SW 1271 (cell line): Measurements from ENCODE around the gene ESPNL.
"Not testable (repeated sequence)": the region's sequence is repeated elsewhere in the genome, so short reads cannot be mapped to it uniquely, and the experiment has no call there.

Source experiments
- DNase-seq, 2 experiments: peaks; one replicate each; lab custom pipeline; 2025; lab: John Stamatoyannopoulos, UW

ESPNL gene

DNA sequence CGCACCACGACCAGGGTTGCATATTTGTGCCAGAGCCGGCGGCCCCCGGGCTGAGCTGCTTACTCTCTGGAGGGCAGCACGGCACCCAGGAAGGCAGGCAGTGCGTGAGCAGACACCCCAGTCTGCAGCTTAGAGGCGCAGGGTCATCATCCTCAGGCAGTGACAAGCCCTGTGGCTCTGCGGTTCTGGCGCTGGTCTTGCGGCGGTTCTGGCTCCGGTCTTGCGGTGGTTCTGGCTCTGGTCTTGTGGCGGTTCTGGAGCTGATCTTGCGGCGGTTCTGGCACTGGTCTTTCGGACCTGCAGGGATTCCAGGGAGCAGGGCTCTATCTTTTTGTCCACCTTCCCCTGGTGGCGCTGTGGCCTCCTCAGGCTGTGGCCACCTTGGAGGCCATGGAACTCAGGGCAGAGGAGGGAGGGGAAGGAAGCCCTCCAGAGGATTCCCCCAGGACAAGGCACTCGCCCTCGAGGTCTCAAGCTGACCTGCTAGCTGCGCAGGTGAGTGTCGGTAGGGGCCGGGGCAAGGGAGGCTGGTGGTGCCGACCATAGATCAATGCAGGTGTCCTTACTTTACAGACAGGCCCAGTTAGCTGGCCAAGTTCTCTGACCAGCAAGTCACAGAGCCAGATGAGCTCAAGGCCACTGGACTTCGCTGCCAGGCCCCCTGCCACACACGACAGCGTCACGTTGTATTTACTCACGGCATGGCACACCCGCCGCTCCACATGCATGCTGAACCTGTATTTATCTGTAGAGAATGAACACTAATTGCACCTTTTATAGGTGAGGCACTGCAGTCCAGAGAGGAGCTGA, 14.9 kb downstream of the ESPNL start:
- DNase-seq, result no peak

DNA sequence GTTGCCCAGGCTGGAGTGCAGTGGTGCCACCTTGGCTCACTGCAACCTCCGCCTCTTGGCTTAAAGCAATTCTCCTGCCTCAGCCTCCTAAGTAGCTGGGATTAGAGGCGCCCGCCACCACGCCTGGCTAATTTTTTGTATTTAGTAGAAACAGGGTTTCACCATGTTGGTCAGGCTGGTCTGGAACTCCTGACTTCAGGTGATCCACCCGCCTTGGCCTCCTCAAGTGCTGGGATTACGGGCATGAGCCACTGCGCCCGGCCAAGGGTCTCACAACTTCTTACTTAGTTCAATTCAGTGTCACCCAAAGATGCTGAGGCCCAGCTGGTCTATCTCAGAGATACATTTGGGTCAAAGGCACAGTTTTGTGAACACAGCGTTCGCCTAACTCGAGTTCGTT, 15.6 kb downstream of the ESPNL start:
- not testable (repeated sequence) for DNase-seq

- no peak for DNase-seq
These were observed 16.4 kb downstream of the ESPNL start for GRCh38 chr2:238116298-238117198.

DNA sequence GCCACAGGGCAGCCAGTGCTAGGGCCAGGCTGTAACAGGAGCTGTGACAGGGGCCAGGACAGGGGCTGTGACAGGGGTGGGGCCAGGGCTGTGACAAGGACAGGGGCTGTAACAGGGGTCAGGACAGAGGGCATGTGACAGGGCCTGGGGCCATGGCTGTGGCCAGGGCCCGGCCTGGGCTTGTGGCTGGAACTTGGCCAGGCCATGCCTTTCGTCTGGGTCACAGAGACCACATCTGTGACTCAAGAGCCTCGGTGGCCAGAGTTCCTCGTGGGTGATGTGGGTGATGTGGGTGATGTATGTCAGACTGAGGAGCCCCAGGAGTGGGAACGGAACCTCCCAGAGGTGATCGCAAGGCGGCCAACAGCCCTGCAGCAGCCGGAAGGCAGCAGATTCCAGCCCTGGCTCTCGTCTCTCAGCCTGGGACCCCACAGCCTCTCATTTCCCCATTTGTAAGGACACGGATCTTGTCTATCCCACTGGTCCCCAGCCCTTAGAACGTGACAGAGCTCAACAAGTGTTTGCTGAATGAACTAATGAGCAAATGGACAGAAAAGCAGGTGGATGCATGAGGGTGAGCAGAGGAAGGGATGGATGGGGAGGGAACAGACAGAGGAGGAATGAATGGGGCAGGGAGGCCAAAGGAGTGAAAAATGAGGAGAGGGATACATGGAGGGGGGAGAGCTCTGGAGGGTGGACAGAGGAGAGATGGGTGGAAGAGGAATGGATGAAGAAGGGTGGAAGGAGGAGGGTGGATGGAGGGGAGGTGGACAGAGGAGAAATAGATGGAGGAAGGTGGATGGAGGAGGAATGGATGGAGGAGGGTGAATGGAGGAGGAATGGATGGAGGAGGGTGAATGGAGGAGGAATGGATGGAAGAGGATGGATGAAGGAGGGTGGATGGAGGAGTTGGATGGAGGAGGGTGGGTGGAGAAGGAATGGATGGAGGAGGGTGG, 17.3 kb downstream of the ESPNL start:
- no peak for DNase-seq

DNA sequence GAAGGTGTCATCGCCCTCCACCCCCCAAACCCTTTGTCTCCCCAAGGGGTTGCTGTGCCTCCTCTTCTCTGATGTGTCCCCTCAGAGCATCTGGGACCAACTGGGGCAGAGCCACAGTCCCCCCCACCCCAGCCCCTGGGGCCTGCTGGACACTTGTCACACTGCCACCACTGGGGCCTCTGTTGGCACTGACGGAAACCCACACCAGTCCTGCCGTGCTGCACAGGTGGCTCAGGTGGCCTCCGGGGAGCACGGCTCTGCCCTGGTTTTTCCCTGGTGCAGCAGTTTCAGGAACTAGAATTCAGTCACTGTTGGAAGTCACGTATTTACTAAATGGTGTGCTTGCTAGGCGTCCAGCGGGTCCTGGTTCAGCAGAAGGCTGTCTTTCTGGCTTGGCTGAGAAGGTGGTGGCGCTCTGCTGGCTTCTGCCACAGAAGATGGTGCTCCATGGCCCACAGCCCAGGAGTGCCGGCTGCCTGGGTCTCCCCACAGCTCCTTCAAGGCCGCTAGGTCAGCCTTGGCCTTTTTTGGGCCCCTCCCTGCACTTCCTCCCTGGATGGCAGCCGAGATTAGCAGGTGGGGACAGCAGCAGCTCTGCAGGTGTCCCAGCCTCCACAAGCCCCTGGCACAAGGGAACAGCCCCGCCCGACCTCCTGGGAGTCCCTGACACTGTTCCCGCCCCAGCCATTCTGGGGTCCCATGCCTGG, 19.8 kb downstream of the ESPNL start:
- no peak for DNase-seq

GRCh38 chr2:238120463-238121298, 20.5 kb downstream of the ESPNL start:
- DNase-seq, result no peak

DNA sequence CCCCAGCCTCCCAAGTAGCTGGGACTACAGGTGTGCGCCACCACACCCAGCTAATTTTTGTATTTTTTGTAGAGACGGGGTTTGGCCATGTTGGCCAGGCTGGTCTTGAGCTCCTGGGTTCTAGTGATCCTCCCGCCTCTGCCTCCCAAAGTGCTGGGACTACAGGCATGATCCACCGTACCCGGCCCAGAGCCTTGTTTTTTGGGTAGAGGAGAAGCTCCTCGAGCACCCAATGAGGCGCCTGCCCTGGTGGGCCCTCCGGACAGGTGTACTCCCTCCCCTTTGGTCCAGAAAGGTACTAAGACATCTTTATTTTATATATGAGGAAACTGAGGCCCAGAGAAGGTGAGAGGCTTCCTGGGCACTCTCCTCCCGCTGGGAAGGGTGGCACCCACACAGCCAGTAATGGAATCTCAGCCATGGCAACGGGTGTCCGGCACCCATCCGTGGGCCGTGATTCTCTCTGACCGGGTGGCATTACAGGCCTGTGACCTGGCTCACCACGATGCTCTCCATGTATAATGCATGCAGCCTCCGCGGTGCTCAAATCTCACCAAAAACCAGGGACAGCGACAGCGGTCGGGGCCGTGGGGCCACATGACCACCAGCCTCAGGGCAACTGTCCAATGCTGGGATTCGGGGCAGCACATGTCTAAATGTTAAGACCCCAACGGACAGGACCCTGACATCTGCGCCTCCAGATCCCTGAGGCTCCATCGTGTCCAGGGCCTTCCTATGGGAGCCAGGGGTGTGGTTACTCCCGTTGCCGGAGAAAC, 21.6 kb downstream of the ESPNL start:
- no peak for DNase-seq

GRCh38 chr2:238122287-238123217, 22.4 kb downstream of the ESPNL start:
- no peak for DNase-seq

- no peak for DNase-seq
These were observed 23.3 kb downstream of the ESPNL start for GRCh38 chr2:238123218-238123971.

DNA sequence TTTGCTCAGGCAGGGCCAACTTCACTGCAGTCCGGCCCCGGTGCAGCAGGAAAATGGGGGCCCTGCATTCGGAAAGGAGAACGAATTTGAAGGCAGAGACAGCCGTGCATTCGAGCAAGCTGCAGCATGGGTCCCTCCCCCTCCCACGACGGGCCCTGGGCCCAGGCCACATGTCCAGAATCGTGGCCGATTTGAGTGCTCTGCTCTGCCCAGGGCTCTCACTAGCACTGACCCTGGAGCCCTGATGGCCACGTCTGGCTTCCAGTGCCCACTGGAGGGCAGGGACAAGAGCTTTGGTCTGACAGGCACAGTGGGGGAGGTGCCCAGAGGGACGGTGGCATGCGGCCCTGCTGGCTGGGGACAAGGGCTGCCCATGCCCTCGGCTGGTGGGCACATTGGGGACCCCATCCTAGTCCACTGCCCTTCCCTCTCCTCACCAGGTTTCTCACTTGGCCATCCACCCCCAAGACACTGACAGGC, 23.9 kb downstream of the ESPNL start:
- no peak for DNase-seq

DNA sequence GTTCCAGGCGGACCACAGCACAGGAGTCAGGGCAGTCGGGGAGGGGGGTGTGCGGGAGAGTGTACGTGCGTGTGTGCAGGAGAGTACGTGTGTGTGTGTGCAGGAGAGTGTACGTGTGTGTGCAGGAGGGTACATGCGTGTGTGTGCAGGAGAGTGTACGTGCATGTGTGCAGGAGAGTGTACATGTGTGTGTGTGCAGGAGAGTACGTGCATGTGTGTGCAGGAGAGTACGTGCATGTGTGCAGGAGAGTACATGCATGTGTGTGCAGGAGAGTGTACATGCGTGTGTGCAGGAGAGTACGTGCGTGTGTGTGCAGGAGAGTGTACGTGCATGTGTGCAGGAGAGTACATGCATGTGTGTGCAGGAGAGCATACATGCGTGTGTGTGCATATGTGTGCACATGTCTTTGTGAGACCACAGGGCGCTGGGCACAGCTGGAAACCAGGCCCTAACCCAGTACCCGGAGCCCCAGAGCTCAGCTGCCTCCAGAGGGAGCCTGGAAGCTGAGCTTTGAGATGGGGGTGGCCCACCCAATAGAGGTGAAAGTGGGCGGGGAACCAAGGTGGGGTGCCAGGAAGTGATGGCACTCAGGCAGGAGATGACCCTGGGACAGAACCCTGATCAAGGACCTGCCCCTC, 24.5 kb downstream of the ESPNL start:
- DNase-seq, result no peak

- DNase-seq, result no peak
These were observed 25.2 kb downstream of the ESPNL start for GRCh38 chr2:238125127-238125885.

DNA sequence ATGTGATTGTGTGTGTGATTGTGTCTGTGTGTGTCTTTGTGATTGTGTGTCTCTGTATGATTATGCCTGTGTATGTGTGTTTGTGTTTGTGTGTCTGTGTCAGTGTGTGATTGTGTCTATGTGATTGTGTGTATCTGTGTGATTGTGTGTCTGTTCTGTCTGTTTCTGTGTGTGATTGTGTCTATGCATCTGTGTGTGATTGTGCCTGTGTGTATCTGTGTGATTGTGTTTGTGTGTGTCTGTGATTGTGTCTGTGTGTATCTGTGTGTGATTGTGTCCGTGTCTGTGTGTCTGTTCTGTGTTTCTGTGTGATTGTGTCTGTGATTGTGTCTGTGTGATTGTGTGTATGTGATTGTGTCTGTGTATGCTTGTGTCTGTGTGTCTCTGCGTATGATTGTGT, 26.2 kb downstream of the ESPNL start:
- DNase-seq, result no peak

GRCh38 chr2:238126775-238127164, 26.6 kb downstream of the ESPNL start:
- no peak for DNase-seq

GRCh38 chr2:238127165-238128060, 27.3 kb downstream of the ESPNL start:
- no peak for DNase-seq
